IMR-90 (cell line): ENCODE data around the gene DUSP12. TPM values are rescaled to one million over a fixed set of nuclear protein-coding genes. Genes with fewer than 3 reads are reported as not detected.
A peak's percentile ranks its signal among the peaks of the same experiment; 100 is the strongest.

Experiments used
- ATAC-seq: fragments of 200-7000 bp; cut with Tn5 transposase; 2 replicates; pipeline ENCODE4 v1.9.1; 2020; ENCODE audit warnings: low read depth, mild to moderate bottlenecking, moderate library complexity
- BruUV-seq: library from RNA; stranded (reverse); fragments of 400-500 nt; replicated peaks from 2 replicates; lab custom pipeline; 2021; lab: Mats Ljungman, UMichigan
- CTCF ChIA-PET: fragments of 300-600 bp; formaldehyde crosslinking; extraction: SDS; loops from one replicate; lab custom pipeline; 2021; ENCODE audit warnings: antibody characterized with exemption; lab: Yijun Ruan, JAX
- POLR2A ChIA-PET: fragments of 300-600 bp; sonication (Branson Sonifier 250); formaldehyde crosslinking; loops from one replicate; lab custom pipeline; 2022; ENCODE audit warnings: antibody characterized with exemption; ENCODE audit not compliant: unreplicated experiment; lab: Charles Lee
- DNase-seq: peaks from one replicate; pipeline ENCODE4 v3.0.0; 2013
- H2AFZ ChIP-seq: replicated peaks from 2 replicates; pipeline ENCODE3; 2013; ENCODE audit warnings: low read length, mild to moderate bottlenecking; ENCODE audit not compliant: poor library complexity
- H2AK5ac ChIP-seq: 2 replicates; pipeline ENCODE4 v1.6.1; 2013; ENCODE audit warnings: low read depth, low read length, inconsistent platforms
- H2AK9ac ChIP-seq: replicated peaks from 2 replicates; pipeline ENCODE3; 2013; ENCODE audit warnings: mild to moderate bottlenecking, low read depth, low read length, moderate library complexity; ENCODE audit not compliant: poor library complexity
- H2BK120ac ChIP-seq: 2 replicates; pipeline ENCODE4 v1.6.1; 2013; ENCODE audit warnings: low read depth, low read length, inconsistent platforms
- H2BK15ac ChIP-seq: 3 replicates; pipeline ENCODE4 v1.6.1; 2013; ENCODE audit warnings: low read depth, low read length, inconsistent platforms
- H2BK20ac ChIP-seq: 2 replicates; pipeline ENCODE4 v1.6.1; 2013; ENCODE audit warnings: low read depth, mild to moderate bottlenecking, inconsistent platforms, low read length, moderate library complexity
- H2BK5ac ChIP-seq: 2 replicates; pipeline ENCODE4 v1.6.1; 2013; ENCODE audit warnings: mild to moderate bottlenecking, low read depth, low read length, inconsistent platforms; ENCODE audit not compliant: poor library complexity, severe bottlenecking
- H3K14ac ChIP-seq: replicated peaks from 2 replicates; pipeline ENCODE4 v1.6.1; 2013; ENCODE audit warnings: low read depth, low read length, inconsistent platforms
- H3K18ac ChIP-seq: 2 replicates; pipeline ENCODE4 v1.6.1; 2013; ENCODE audit warnings: low read depth, low read length, control low read depth
- H3K23ac ChIP-seq: 2 replicates; pipeline ENCODE4 v1.6.1; 2013; ENCODE audit warnings: low read depth, low read length, inconsistent platforms
- H3K27ac ChIP-seq: 2 replicates; pipeline ENCODE4 v1.5.1; 2013; ENCODE audit warnings: mild to moderate bottlenecking, control low read depth, low read length; ENCODE audit not compliant: insufficient read depth
- H3K27me3 ChIP-seq: 2 replicates; pipeline ENCODE4 v1.6.1; 2013; ENCODE audit warnings: low read length; ENCODE audit not compliant: control insufficient read depth, insufficient read depth
- H3K36me3 ChIP-seq: 2 replicates; pipeline ENCODE4 v1.6.1; 2013; ENCODE audit warnings: low read length, mixed read lengths; ENCODE audit not compliant: control insufficient read depth, insufficient read depth
- H3K4ac ChIP-seq: 2 replicates; pipeline ENCODE4 v1.6.1; 2013; ENCODE audit warnings: low read depth, low read length, inconsistent platforms
- H3K4me1 ChIP-seq: 2 replicates; pipeline ENCODE4 v1.6.1; 2013; ENCODE audit warnings: low read length, mixed read lengths; ENCODE audit not compliant: control insufficient read depth, insufficient read depth
- H3K4me2 ChIP-seq: 2 replicates; pipeline ENCODE4 v1.6.1; 2013; ENCODE audit warnings: low read depth, mild to moderate bottlenecking, control low read depth, low read length, moderate library complexity
- H3K4me3 ChIP-seq: 2 replicates; pipeline ENCODE4 v1.5.1; 2013; ENCODE audit warnings: low read depth, mild to moderate bottlenecking, control low read depth, low read length, moderate library complexity; ENCODE audit not compliant: insufficient read depth
- H3K56ac ChIP-seq: 2 replicates; pipeline ENCODE4 v1.6.1; 2013; ENCODE audit warnings: low read length, inconsistent platforms; ENCODE audit not compliant: insufficient read depth; ENCODE audit errors: extremely low read depth
- H3K79me1 ChIP-seq, 2 experiments: 2 replicates each; pipeline ENCODE4 v1.6.1; 2013; ENCODE audit warnings: low read length in 2 of 2, inconsistent platforms in 1 of 2, low read depth in 1 of 2
- H3K9ac ChIP-seq: 2 replicates; pipeline ENCODE4 v1.6.1; 2013; ENCODE audit warnings: low read depth, low read length, control low read depth
- H3K9me1 ChIP-seq: 2 replicates; pipeline ENCODE4 v1.6.1; 2013; ENCODE audit warnings: low read length, inconsistent platforms; ENCODE audit not compliant: insufficient read depth
- H3K9me3 ChIP-seq: 2 replicates; pipeline ENCODE4 v1.6.1; 2013; ENCODE audit warnings: low read length; ENCODE audit not compliant: control insufficient read depth, insufficient read depth
- H4K20me1 ChIP-seq: 2 replicates; pipeline ENCODE4 v1.6.1; 2013; ENCODE audit warnings: low read length, inconsistent platforms; ENCODE audit not compliant: insufficient read depth
- H4K5ac ChIP-seq: 2 replicates; pipeline ENCODE4 v1.6.1; 2013; ENCODE audit warnings: mild to moderate bottlenecking, low read depth, low read length, control low read depth
- H4K8ac ChIP-seq, 2 experiments: 2 replicates each; pipeline ENCODE4 v1.6.1; 2013; ENCODE audit warnings: low read depth in 2 of 2, low read length in 2 of 2, control low read depth in 1 of 2, inconsistent platforms in 1 of 2
- H4K91ac ChIP-seq: 2 replicates; pipeline ENCODE4 v1.6.1; 2013; ENCODE audit warnings: low read depth, low read length, inconsistent platforms; ENCODE audit not compliant: insufficient read depth
- MAFK ChIP-seq: IDR thresholded peaks from 2 replicates; pipeline ENCODE4 v1.6.1; 2012; ENCODE audit warnings: low read depth, low read length, improper control_type of control experiment
- RAD21 ChIP-seq: IDR thresholded peaks from 2 replicates; pipeline ENCODE4 v1.6.1; 2012; ENCODE audit warnings: low read length, improper control_type of control experiment
- WGBS, 2 experiments: methylation state at CpG; one replicate each; pipeline versions ENCODE4 v1.1.5 to v1.1.7; 2013; ENCODE audit warnings: missing lambda C conversion rate in 2 of 2; ENCODE audit not compliant: insufficient read length in 1 of 2; ENCODE audit errors: extremely low coverage in 2 of 2; 5-methylcytosine and 5-hydroxymethylcytosine counted together
- dilution Hi-C: fragments of 300-500 bp; cut with HindIII; formaldehyde crosslinking; loops from one replicate; pipeline ENCODE4 v1.14.3; 2018; ENCODE audit warnings: low sequenced_read_pairs; ENCODE audit not compliant: unreplicated experiment
- in situ Hi-C: fragments of 300-500 bp; cut with MboI; formaldehyde crosslinking; loops from 3 replicates; pipeline ENCODE4 v1.14.3; 2019; ENCODE audit warnings: low sequenced_read_pairs, inconsistent platforms, mixed read lengths
- intact Hi-C: fragments of 100-400 bp; cut with micrococcal nuclease; formaldehyde crosslinking; loops from 2 replicates; pipeline ENCODE4 v1.10.0; 2022
- microRNA-seq, 2 experiments: library from miRNA; stranded (forward) in 1 of 2; unstranded in 1 of 2; fragments of 10-50 nt in 1 of 2; fragments of <30 nt in 1 of 2; gene quantifications in 1 of 2; microRNA quantifications in 1 of 2; one replicate each; pipeline versions ENCODE3 to v1.1.0; 2013 to 2020; ENCODE audit not compliant: insufficient read depth in 1 of 2, insufficient read length in 1 of 2, unreplicated experiment in 1 of 2
- polyA plus RNA-seq, 3 experiments: library from polyadenylated mRNA; depleted of rRNA; stranded (reverse); fragments of >200 nt; gene quantifications; 2 replicates each; pipeline ENCODE4 v1.2.3, GENCODE V29; 2012; ENCODE audit warnings: low replicate concordance in 1 of 3
- small RNA-seq, 5 experiments: library from RNA; depleted of rRNA; stranded (forward); fragments of <200 nt; gene quantifications; one replicate each; pipeline ENCODE3, GENCODE V24; 2012
- total RNA-seq: library from RNA; depleted of rRNA; stranded (reverse); fragments of >200 nt; gene quantifications from 2 replicates; pipeline ENCODE4 v1.2.3, GENCODE V29; 2012; rRNA removed

Gene DUSP12
- total and polyA plus RNA-seq, 2 of the 4 experiments (the other 2 are of a cell fraction): 31.5 to 35.6 TPM

DNA sequence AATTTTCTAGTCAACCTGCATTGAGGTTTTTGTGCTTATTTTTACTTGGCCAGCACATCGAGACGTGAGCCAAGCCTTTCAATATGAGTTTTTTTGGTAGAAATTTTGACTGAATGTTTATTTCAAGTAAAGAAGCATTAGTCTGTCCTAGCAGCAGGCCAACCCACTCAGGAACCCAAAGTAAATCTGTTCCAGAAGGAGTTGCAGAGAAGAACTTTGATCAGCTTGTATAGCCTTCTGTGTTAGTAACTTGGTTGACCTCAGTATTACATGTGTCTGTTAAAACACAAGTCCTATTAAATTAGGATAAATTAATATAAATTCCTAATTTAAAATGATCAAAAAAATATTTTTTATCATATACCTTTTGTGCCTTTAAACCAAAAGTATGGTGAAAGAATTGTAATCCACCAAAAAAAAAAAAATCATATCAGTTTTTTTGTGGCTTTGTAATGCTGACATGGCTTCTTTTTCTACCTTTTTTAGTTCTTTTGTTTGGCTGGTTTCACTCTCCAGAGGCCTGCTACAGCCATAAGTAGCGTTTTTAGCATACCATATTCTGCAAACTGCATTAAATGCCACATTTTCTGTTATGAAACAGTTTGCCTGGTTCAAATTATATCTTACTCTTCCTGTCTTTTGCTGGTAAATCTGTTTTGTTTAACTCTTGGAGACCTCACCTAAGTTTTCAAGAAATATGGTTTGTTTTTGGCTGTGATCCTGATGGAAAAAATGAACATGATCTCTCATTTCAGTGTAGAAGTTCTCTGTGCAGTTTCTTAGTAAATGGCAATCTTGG lies 56.0 kb downstream of the DUSP12 start:
- Histone ChIP-seq H3K4me2 (no peak overlapping the region), H3K9me1 (no peaks in the 10 kb centered on the region), H3K27ac (no peak overlapping the region), H3K14ac (no peak overlapping the region), H2BK15ac (no peak overlapping the region), H4K20me1 (no peaks in the 10 kb centered on the region), H3K56ac (no peak overlapping the region), H4K91ac (no peak overlapping the region), H3K4me3 (no peak overlapping the region), H3K18ac (no peak overlapping the region), H2AFZ (no peak overlapping the region), H4K8ac (no peak overlapping the region), H3K4ac (no peak overlapping the region), H2BK5ac (no peak overlapping the region), H3K9ac (no peak overlapping the region), H2AK9ac (no peak overlapping the region), H3K79me1 (peaks cover 3 to 6% of the 10 kb centered on the region in 2 experiments; a peak in 2 of 4 replicates), H2BK20ac (no peak overlapping the region), H2AK5ac (no peak overlapping the region), H3K4me1 (no peaks in the 10 kb centered on the region), H3K23ac (no peak overlapping the region), H4K5ac (no peak overlapping the region), H3K27me3 (no peaks in the 10 kb centered on the region), H3K9me3 (no peaks in the 10 kb centered on the region), H2BK120ac (no peak overlapping the region), H3K36me3 (peaks cover 5% of the 10 kb centered on the region; the same call in 1 of the 2 replicates)
- ChIA-PET POLR2A (no interaction called here), CTCF (interaction anchor here (1.2 kb wide), 1 partner anchor 13 kb away, joined by 4 read pairs; no protein-coding TSS in a partner anchor)
- dilution Hi-C loops: no loop called here
- no peak for DNase-seq
- in situ Hi-C loops: no loop called here
- ATAC-seq: no peak; the same call in 1 of the 2 replicates
- BruUV-seq: no TSS peak
- intact Hi-C loops: loop anchor here (5.0 kb wide), 2 partner anchors 57 to 217 kb away; partner anchors contain the start of gene OLFML2B
- WGBS, 2 experiments: 80% methylated on average over 1 of the region's 3 CpGs; no CpG with 5 or more reads in 1 of the 2 experiments
- peak; percentile 41 for TF ChIP-seq MAFK
- TF ChIP-seq RAD21: no peak

Small RNA genes within 50 kb of the gene (microRNA-seq; reads per million reads assigned to microRNA genes)
- gene RN7SL466P (ENCODE audit: insufficient read depth, insufficient read length): not detected

Small RNA genes within 50 kb of the gene (small RNA-seq; reads per million reads assigned to genes)
- gene RN7SL466P: 0 reads per million in 5 experiments

Other genes with a start within 250 kb of the DUSP12 start
- gene FCGR2A, start 244.3 kb upstream of the DUSP12 start, total RNA-seq: 0.18 and 0.28 TPM in 2 replicates
- 0.56 and 0.94 TPM in 2 replicates for gene FCGR2A, start 244.3 kb upstream of the DUSP12 start, polyA plus RNA-seq (2012; rRNA removed)
- 0.54 and 0.56 TPM in 2 replicates for gene HSPA6, start 225.2 kb upstream of the DUSP12 start, total RNA-seq
- 0.50 and 0.67 TPM in 2 replicates for gene HSPA6, start 225.2 kb upstream of the DUSP12 start, polyA plus RNA-seq (2012; rRNA removed)
- not detected in 2 replicates for gene FCGR3A, start 200.0 kb upstream of the DUSP12 start, total RNA-seq
- not detected in 2 replicates for gene FCGR3A, start 200.0 kb upstream of the DUSP12 start, polyA plus RNA-seq (2012; rRNA removed)
- gene FCGR3B, start 118.6 kb upstream of the DUSP12 start, total RNA-seq: not detected in 2 replicates
- not detected in 2 replicates for gene FCGR3B, start 118.6 kb upstream of the DUSP12 start, polyA plus RNA-seq (2012; rRNA removed)
- gene FCGR2B, start 86.6 kb upstream of the DUSP12 start, total RNA-seq: not detected in 2 replicates
- gene FCGR2B, start 86.6 kb upstream of the DUSP12 start, polyA plus RNA-seq (2012; rRNA removed): not detected in 2 replicates
- 0.28 and 0.36 TPM in 2 replicates for gene FCRLA, start 42.6 kb upstream of the DUSP12 start, total RNA-seq
- gene FCRLA, start 42.6 kb upstream of the DUSP12 start, polyA plus RNA-seq (2012; rRNA removed): 0.36 and 0.46 TPM in 2 replicates
- gene FCRLB, start 28.2 kb upstream of the DUSP12 start, total RNA-seq: 0.90 and 1.1 TPM in 2 replicates
- gene FCRLB, start 28.2 kb upstream of the DUSP12 start, polyA plus RNA-seq (2012; rRNA removed): 2.2 and 2.9 TPM in 2 replicates
- 17.6 and 17.8 TPM in 2 replicates for gene ATF6, start 16.5 kb downstream of the DUSP12 start, total RNA-seq
- gene ATF6, start 16.5 kb downstream of the DUSP12 start, polyA plus RNA-seq (2012; rRNA removed): 11.5 and 12.2 TPM in 2 replicates